Activated naive CD4-positive, alpha-beta T cell treated with anti-CD3 and anti-CD28 coated beads, Interleukin-2, amount 50 U/mL, for 24 hours (primary cell): Measurements from ENCODE around the gene PLA2G6.
"Not testable (repeated sequence)": the region's sequence is repeated elsewhere in the genome, so short reads cannot be mapped to it uniquely, and the experiment has no call there.

Experiments used
- H3K27ac Mint-ChIP-seq: one replicate; pipeline ENCODE4 v1.8.0; 2021; ENCODE audit warnings: mild to moderate bottlenecking, mixed read lengths
- H3K27me3 Mint-ChIP-seq: one replicate; pipeline ENCODE4 v1.8.0; 2021; ENCODE audit warnings: mixed read lengths
- H3K36me3 Mint-ChIP-seq: one replicate; pipeline ENCODE4 v1.8.0; 2021; ENCODE audit warnings: mixed read lengths
- H3K4me1 Mint-ChIP-seq: one replicate; pipeline ENCODE4 v1.8.0; 2021; ENCODE audit warnings: mixed read lengths
- H3K4me3 Mint-ChIP-seq: one replicate; pipeline ENCODE4 v1.8.0; 2021; ENCODE audit warnings: mild to moderate bottlenecking, mixed read lengths
- H3K9me3 Mint-ChIP-seq: one replicate; pipeline ENCODE4 v1.8.0; 2021; ENCODE audit warnings: mixed read lengths

The PLA2G6 gene

GRCh38 chr22:38180841-38181452 lies 683 bp downstream of the PLA2G6 start:
- Mint-ChIP-seq H3K27me3 (no peaks in the 10 kb centered on the region), H3K4me1 (peaks cover 48% of the 10 kb centered on the region)

GRCh38 chr22:38178605-38178937 lies 3.1 kb downstream of the PLA2G6 start:
- H3K27me3 Mint-ChIP-seq, H3K4me3 Mint-ChIP-seq, H3K27ac Mint-ChIP-seq, H3K9me3 Mint-ChIP-seq, H3K36me3 Mint-ChIP-seq: not testable (repeated sequence)
- peaks cover 60% of the 10 kb centered on the region for H3K4me1 Mint-ChIP-seq

More at GRCh38 chr22:38180841-38181452, 683 bp downstream of the PLA2G6 start:
- peak overlapping the region; percentile 99 for H3K27ac Mint-ChIP-seq
- peak overlapping the region; percentile 97 for H3K4me3 Mint-ChIP-seq
- H3K9me3 Mint-ChIP-seq = no peaks in the 10 kb centered on the region
- H3K36me3 Mint-ChIP-seq = no peaks in the 10 kb centered on the region

GRCh38 chr22:38177926-38178604 lies 3.6 kb downstream of the PLA2G6 start:
- Mint-ChIP-seq H3K4me3 (no peak overlapping the region), H3K27ac (peak overlapping the region; percentile 8)

GRCh38 chr22:38177571-38177925 lies 4.1 kb downstream of the PLA2G6 start:
- not testable (repeated sequence) for H3K27me3 Mint-ChIP-seq, H3K9me3 Mint-ChIP-seq, H3K4me3 Mint-ChIP-seq, H3K36me3 Mint-ChIP-seq, H3K27ac Mint-ChIP-seq
- H3K4me1 Mint-ChIP-seq = peaks cover 69% of the 10 kb centered on the region

More at GRCh38 chr22:38177926-38178604, 3.6 kb downstream of the PLA2G6 start:
- Mint-ChIP-seq H3K36me3 (no peaks in the 10 kb centered on the region), H3K4me1 (peaks cover 64% of the 10 kb centered on the region), H3K9me3 (no peaks in the 10 kb centered on the region), H3K27me3 (no peaks in the 10 kb centered on the region)

GRCh38 chr22:38177044-38177443 lies 4.6 kb downstream of the PLA2G6 start:
- no peaks in the 10 kb centered on the region for H3K9me3 Mint-ChIP-seq
- H3K27ac Mint-ChIP-seq = peak overlapping the region; percentile 59

GRCh38 chr22:38176170-38176741 lies 5.4 kb downstream of the PLA2G6 start:
- peak overlapping the region; percentile 64 for H3K27ac Mint-ChIP-seq

More at GRCh38 chr22:38177044-38177443, 4.6 kb downstream of the PLA2G6 start:
- H3K4me1 Mint-ChIP-seq = peaks cover 72% of the 10 kb centered on the region
- H3K4me3 Mint-ChIP-seq = no peak overlapping the region
- no peaks in the 10 kb centered on the region for H3K36me3 Mint-ChIP-seq
- no peaks in the 10 kb centered on the region for H3K27me3 Mint-ChIP-seq

GRCh38 chr22:38175206-38176118 lies 6.2 kb downstream of the PLA2G6 start:
- Mint-ChIP-seq H3K27me3 (no peaks in the 10 kb centered on the region), H3K4me3 (peak overlapping the region; percentile 19), H3K36me3 (peaks cover 2% of the 10 kb centered on the region), H3K27ac (peak overlapping the region; percentile 52), H3K4me1 (peaks cover 60% of the 10 kb centered on the region), H3K9me3 (no peaks in the 10 kb centered on the region)

More at GRCh38 chr22:38176170-38176741, 5.4 kb downstream of the PLA2G6 start:
- H3K9me3 Mint-ChIP-seq = no peaks in the 10 kb centered on the region
- peaks cover 2% of the 10 kb centered on the region for H3K36me3 Mint-ChIP-seq
- H3K27me3 Mint-ChIP-seq = no peaks in the 10 kb centered on the region
- peaks cover 68% of the 10 kb centered on the region for H3K4me1 Mint-ChIP-seq
- H3K4me3 Mint-ChIP-seq = peak overlapping the region; percentile 19

GRCh38 chr22:38174626-38175025 lies 7.0 kb downstream of the PLA2G6 start:
- H3K4me1 Mint-ChIP-seq = peaks cover 51% of the 10 kb centered on the region

GRCh38 chr22:38173641-38173906 lies 8.1 kb downstream of the PLA2G6 start:
- Mint-ChIP-seq H3K27ac (no peak overlapping the region), H3K36me3 (peaks cover 2% of the 10 kb centered on the region), H3K4me3 (no peak overlapping the region)

More at GRCh38 chr22:38174626-38175025, 7.0 kb downstream of the PLA2G6 start:
- peaks cover 2% of the 10 kb centered on the region for H3K36me3 Mint-ChIP-seq
- no peak overlapping the region for H3K4me3 Mint-ChIP-seq
- H3K9me3 Mint-ChIP-seq = no peaks in the 10 kb centered on the region
- H3K27me3 Mint-ChIP-seq = no peaks in the 10 kb centered on the region
- peak overlapping the region; percentile 83 for H3K27ac Mint-ChIP-seq

GRCh38 chr22:38172832-38173640 lies 8.6 kb downstream of the PLA2G6 start:
- Mint-ChIP-seq H3K27me3 (no peaks in the 10 kb centered on the region), H3K36me3 (peaks cover 2% of the 10 kb centered on the region), H3K9me3 (no peaks in the 10 kb centered on the region), H3K4me3 (no peak overlapping the region), H3K27ac (peak overlapping the region; percentile 32), H3K4me1 (peaks cover 43% of the 10 kb centered on the region)

More at GRCh38 chr22:38173641-38173906, 8.1 kb downstream of the PLA2G6 start:
- no peaks in the 10 kb centered on the region for H3K27me3 Mint-ChIP-seq
- no peaks in the 10 kb centered on the region for H3K9me3 Mint-ChIP-seq
- H3K4me1 Mint-ChIP-seq = peaks cover 43% of the 10 kb centered on the region

- Mint-ChIP-seq H3K4me3 (no peak overlapping the region), H3K36me3 (peaks cover 5% of the 10 kb centered on the region), H3K27ac (no peak overlapping the region), H3K27me3 (no peaks in the 10 kb centered on the region), H3K9me3 (no peaks in the 10 kb centered on the region), H3K4me1 (peaks cover 41% of the 10 kb centered on the region)
Observed at GRCh38 chr22:38171927-38172831, 9.5 kb downstream of the PLA2G6 start.

GRCh38 chr22:38170469-38170868 lies 11.2 kb downstream of the PLA2G6 start:
- H3K36me3 Mint-ChIP-seq = peaks cover 5% of the 10 kb centered on the region
- H3K9me3 Mint-ChIP-seq = no peaks in the 10 kb centered on the region
- H3K27ac Mint-ChIP-seq = no peak overlapping the region
- no peak overlapping the region for H3K4me3 Mint-ChIP-seq
- H3K4me1 Mint-ChIP-seq = peaks cover 24% of the 10 kb centered on the region
- H3K27me3 Mint-ChIP-seq = no peaks in the 10 kb centered on the region

- peaks cover 17% of the 10 kb centered on the region for H3K4me1 Mint-ChIP-seq
- H3K27ac Mint-ChIP-seq = no peak overlapping the region
- H3K27me3 Mint-ChIP-seq = no peaks in the 10 kb centered on the region
- no peak overlapping the region for H3K4me3 Mint-ChIP-seq
- H3K9me3 Mint-ChIP-seq = no peaks in the 10 kb centered on the region
- H3K36me3 Mint-ChIP-seq = peaks cover 7% of the 10 kb centered on the region
Observed at GRCh38 chr22:38169116-38169515, 12.5 kb downstream of the PLA2G6 start.

GRCh38 chr22:38167988-38168407 lies 13.6 kb downstream of the PLA2G6 start:
- H3K9me3 Mint-ChIP-seq = no peaks in the 10 kb centered on the region
- H3K4me3 Mint-ChIP-seq = no peak overlapping the region
- H3K27me3 Mint-ChIP-seq = no peaks in the 10 kb centered on the region
- H3K36me3 Mint-ChIP-seq = peaks cover 7% of the 10 kb centered on the region
- H3K4me1 Mint-ChIP-seq = peaks cover 16% of the 10 kb centered on the region
- H3K27ac Mint-ChIP-seq = no peak overlapping the region
